Bronchial epithelial cell (primary cell): ENCODE data around the gene WWC2. TPM values are rescaled to one million over a fixed set of nuclear protein-coding genes. Genes with fewer than 3 reads are reported as not detected.

Source experiments
- DNase-seq: peaks from one replicate; pipeline ENCODE4 v3.0.0-alpha.2; 2010; ENCODE audit warnings: low read depth
- FAIRE-seq: peaks from 2 replicates; lab custom pipeline; 2011; peaks lifted over from hg19 to GRCh38; lab: Jason Lieb, UNC
- H3K27me3 ChIP-seq: 2 replicates; pipeline ENCODE4 v1.5.1; 2011; ENCODE audit warnings: low read length; ENCODE audit not compliant: control insufficient read depth, insufficient read depth
- H3K36me3 ChIP-seq: 2 replicates; pipeline ENCODE4 v1.5.1; 2011; ENCODE audit warnings: low read length; ENCODE audit not compliant: control insufficient read depth, insufficient read depth
- H3K4me3 ChIP-seq: 2 replicates; pipeline ENCODE4 v1.5.1; 2011; ENCODE audit warnings: mild to moderate bottlenecking, low read depth, low read length, control low read depth
- CTCF ChIP-seq: IDR thresholded peaks from 2 replicates; pipeline ENCODE4 v1.5.1; 2011; ENCODE audit warnings: mild to moderate bottlenecking, moderate library complexity, low read length, control low read depth, inconsistent platforms; ENCODE audit not compliant: insufficient read depth, severe bottlenecking
- total RNA-seq: library from RNA; depleted of rRNA; stranded (reverse); fragments of >200 nt; gene quantifications from 2 replicates; pipeline ENCODE4 v1.2.1, GENCODE V29; 2014

WWC2 gene
- total RNA-seq, 1 donor from 2014 or later, result 13.2 TPM

- Histone ChIP-seq H3K27me3 (no peaks in the 10 kb centered on the region), H3K4me3 (no peak overlapping the region), H3K36me3 (no peaks in the 10 kb centered on the region)
- DNase-seq (no peak), FAIRE-seq (no peak)
- no peak for TF ChIP-seq CTCF
These were observed 2.6 kb upstream of the WWC2 start for GRCh38 chr4:183096276-183096965.

GRCh38 chr4:183097231-183098018, 1.6 kb upstream of the WWC2 start:
- no peaks in the 10 kb centered on the region for H3K27me3 ChIP-seq
- no peak for FAIRE-seq
- no peaks in the 10 kb centered on the region for H3K36me3 ChIP-seq
- peak overlapping the region; percentile 77 for H3K4me3 ChIP-seq
- no peak for TF ChIP-seq CTCF
- no peak for DNase-seq

GRCh38 chr4:183098019-183098722, 886 bp upstream of the WWC2 start:
- Histone ChIP-seq H3K36me3 (no peaks in the 10 kb centered on the region), H3K27me3 (no peaks in the 10 kb centered on the region), H3K4me3 (peak overlapping the region; percentile 77)
- no peak for DNase-seq
- no peak for FAIRE-seq
- peak; percentile 3 for TF ChIP-seq CTCF

GRCh38 chr4:183099537-183100297, 660 bp downstream of the WWC2 start:
- Histone ChIP-seq H3K27me3 (no peaks in the 10 kb centered on the region), H3K36me3 (no peaks in the 10 kb centered on the region), H3K4me3 (peak overlapping the region; percentile 77)
- no peak for FAIRE-seq
- no peak for DNase-seq
- TF ChIP-seq CTCF, result peak; percentile 18

- no peak for FAIRE-seq
- H3K27me3 ChIP-seq, result no peaks in the 10 kb centered on the region
- no peaks in the 10 kb centered on the region for H3K36me3 ChIP-seq
- no peak for DNase-seq
- peak overlapping the region; percentile 77 for H3K4me3 ChIP-seq
- no peak for TF ChIP-seq CTCF
These were observed 1.2 kb downstream of the WWC2 start for GRCh38 chr4:183100298-183100599.
